WTC11 (cell line): ENCODE results near the gene KIR3DL3.
"Not testable (repeated sequence)": the region's sequence is repeated elsewhere in the genome, so short reads cannot be mapped to it uniquely, and the experiment has no call there.

Experiments used
- ATF6 ChIP-seq: sonication (generic); formaldehyde crosslinking; IDR thresholded peaks from 2 replicates; pipeline ENCODE4 v1.8.1; 2023; ENCODE audit warnings: mild to moderate bottlenecking, missing genetic modification reagents
- CTCF ChIP-seq: fragments of 200-600 bp; IDR thresholded peaks from 2 replicates; pipeline ENCODE4 v1.8.0; 2022; ENCODE audit warnings: antibody characterized with exemption
- HMGA2 ChIP-seq: fragments of 250-450 bp; sonication (Bioruptor Pico); IDR thresholded peaks from 2 replicates; pipeline ENCODE4 v1.4.0; 2021; ENCODE audit warnings: mild to moderate bottlenecking, moderate library complexity
- NFYB ChIP-seq: sonication (generic); formaldehyde crosslinking; conservative IDR thresholded peaks from 2 replicates; pipeline ENCODE4 v1.8.0; 2022; ENCODE audit warnings: low read depth, missing genetic modification reagents
- NR2C2 ChIP-seq: sonication (generic); formaldehyde crosslinking; IDR thresholded peaks from 2 replicates; pipeline ENCODE4 v1.8.0; 2022; ENCODE audit warnings: mild to moderate bottlenecking, missing genetic modification reagents
- TEAD4 ChIP-seq: sonication (generic); formaldehyde crosslinking; IDR thresholded peaks from 2 replicates; pipeline ENCODE4 v1.8.0; 2022; ENCODE audit warnings: mild to moderate bottlenecking, missing genetic modification reagents
- ZBTB21 ChIP-seq: sonication (generic); formaldehyde crosslinking; IDR thresholded peaks from 2 replicates; pipeline ENCODE4 v1.8.1; 2023; ENCODE audit warnings: mild to moderate bottlenecking, missing genetic modification reagents, borderline replicate concordance
- TF ChIP-seq, protein P1 (sequence below): sonication (generic); formaldehyde crosslinking; IDR thresholded peaks from 2 replicates; pipeline ENCODE4 v1.8.0; 2022; ENCODE audit warnings: mild to moderate bottlenecking, missing genetic modification reagents
- TF ChIP-seq, protein P2 (sequence below): sonication (generic); formaldehyde crosslinking; IDR thresholded peaks from 2 replicates; pipeline ENCODE4 v1.8.0; 2023; ENCODE audit warnings: missing genetic modification reagents
- TF ChIP-seq, protein P3 (sequence below): sonication (generic); formaldehyde crosslinking; conservative IDR thresholded peaks from 2 replicates; pipeline ENCODE4 v1.8.1; 2023; ENCODE audit warnings: mild to moderate bottlenecking, low read depth, missing genetic modification reagents, moderate library complexity

GRCh38 chr19:54769646-54770045, 45.4 kb downstream of the KIR3DL3 start, which contains the start of gene KIR2DL1:
- TF ChIP-seq, protein P1, sequence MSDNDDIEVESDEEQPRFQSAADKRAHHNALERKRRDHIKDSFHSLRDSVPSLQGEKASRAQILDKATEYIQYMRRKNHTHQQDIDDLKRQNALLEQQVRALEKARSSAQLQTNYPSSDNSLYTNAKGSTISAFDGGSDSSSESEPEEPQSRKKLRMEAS (CRISPR knock-in tag): not testable (repeated sequence)
- TF ChIP-seq ATF6; NFYB (CRISPR knock-in tag); ZBTB21 (CRISPR knock-in tag); CTCF; TEAD4 (CRISPR knock-in tag); NR2C2 (CRISPR knock-in tag); HMGA2: not testable (repeated sequence)
- TF ChIP-seq, protein P2, sequence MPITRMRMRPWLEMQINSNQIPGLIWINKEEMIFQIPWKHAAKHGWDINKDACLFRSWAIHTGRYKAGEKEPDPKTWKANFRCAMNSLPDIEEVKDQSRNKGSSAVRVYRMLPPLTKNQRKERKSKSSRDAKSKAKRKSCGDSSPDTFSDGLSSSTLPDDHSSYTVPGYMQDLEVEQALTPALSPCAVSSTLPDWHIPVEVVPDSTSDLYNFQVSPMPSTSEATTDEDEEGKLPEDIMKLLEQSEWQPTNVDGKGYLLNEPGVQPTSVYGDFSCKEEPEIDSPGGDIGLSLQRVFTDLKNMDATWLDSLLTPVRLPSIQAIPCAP (CRISPR knock-in tag): not testable (repeated sequence)
- TF ChIP-seq, protein P3, sequence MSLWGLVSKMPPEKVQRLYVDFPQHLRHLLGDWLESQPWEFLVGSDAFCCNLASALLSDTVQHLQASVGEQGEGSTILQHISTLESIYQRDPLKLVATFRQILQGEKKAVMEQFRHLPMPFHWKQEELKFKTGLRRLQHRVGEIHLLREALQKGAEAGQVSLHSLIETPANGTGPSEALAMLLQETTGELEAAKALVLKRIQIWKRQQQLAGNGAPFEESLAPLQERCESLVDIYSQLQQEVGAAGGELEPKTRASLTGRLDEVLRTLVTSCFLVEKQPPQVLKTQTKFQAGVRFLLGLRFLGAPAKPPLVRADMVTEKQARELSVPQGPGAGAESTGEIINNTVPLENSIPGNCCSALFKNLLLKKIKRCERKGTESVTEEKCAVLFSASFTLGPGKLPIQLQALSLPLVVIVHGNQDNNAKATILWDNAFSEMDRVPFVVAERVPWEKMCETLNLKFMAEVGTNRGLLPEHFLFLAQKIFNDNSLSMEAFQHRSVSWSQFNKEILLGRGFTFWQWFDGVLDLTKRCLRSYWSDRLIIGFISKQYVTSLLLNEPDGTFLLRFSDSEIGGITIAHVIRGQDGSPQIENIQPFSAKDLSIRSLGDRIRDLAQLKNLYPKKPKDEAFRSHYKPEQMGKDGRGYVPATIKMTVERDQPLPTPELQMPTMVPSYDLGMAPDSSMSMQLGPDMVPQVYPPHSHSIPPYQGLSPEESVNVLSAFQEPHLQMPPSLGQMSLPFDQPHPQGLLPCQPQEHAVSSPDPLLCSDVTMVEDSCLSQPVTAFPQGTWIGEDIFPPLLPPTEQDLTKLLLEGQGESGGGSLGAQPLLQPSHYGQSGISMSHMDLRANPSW (CRISPR knock-in tag): not testable (repeated sequence)
